DOHH2 (cell line): Measurements from ENCODE around the gene FRRS1L.
A peak's percentile ranks its signal among the peaks of the same experiment; 100 is the strongest.

ENCODE experiments used
- H3F3A ChIP-seq: fragments of 200-600 bp; sonication (generic), shearing (Covaris generic); 2 replicates; pipeline ENCODE4 v1.6.0; 2016; ENCODE audit warnings: antibody characterized with exemption, mild to moderate bottlenecking; ENCODE audit not compliant: control insufficient read depth, insufficient read depth
- H3K27ac ChIP-seq: fragments of 200-600 bp; sonication (generic); 2 replicates; pipeline ENCODE4 v1.5.1; 2014; ENCODE audit warnings: low read depth, mild to moderate bottlenecking, low read length, moderate library complexity
- H3K27me3 ChIP-seq: fragments of 200-600 bp; sonication (generic); 2 replicates; pipeline ENCODE4 v1.6.1; 2014; ENCODE audit warnings: mild to moderate bottlenecking, low read length, mixed read lengths; ENCODE audit not compliant: control insufficient read depth
- H3K36me3 ChIP-seq: fragments of 200-600 bp; sonication (generic); 2 replicates; pipeline ENCODE4 v1.6.1; 2014; ENCODE audit warnings: mild to moderate bottlenecking, low read length, moderate library complexity, mixed read lengths; ENCODE audit not compliant: control insufficient read depth
- H3K4me1 ChIP-seq: fragments of 200-600 bp; sonication (generic); 2 replicates; pipeline ENCODE4 v1.6.1; 2014; ENCODE audit warnings: mild to moderate bottlenecking, low read length, mixed read lengths; ENCODE audit not compliant: control insufficient read depth
- H3K4me2 ChIP-seq: fragments of 200-600 bp; sonication (generic); 2 replicates; pipeline ENCODE4 v1.6.0; 2014; ENCODE audit warnings: mild to moderate bottlenecking, low read length, moderate library complexity
- H3K4me3 ChIP-seq: fragments of 200-600 bp; sonication (generic); 2 replicates; pipeline ENCODE4 v1.5.1; 2014; ENCODE audit warnings: mild to moderate bottlenecking, low read length, mixed read lengths
- H3K79me2 ChIP-seq: fragments of 200-600 bp; sonication (generic); 2 replicates; pipeline ENCODE4 v1.6.1; 2014; ENCODE audit warnings: mild to moderate bottlenecking, low read length, mixed read lengths; ENCODE audit not compliant: control insufficient read depth
- H3K9me2 ChIP-seq: fragments of 200-600 bp; sonication (generic); replicated peaks from 2 replicates; pipeline ENCODE4 v1.6.1; 2014; ENCODE audit warnings: mild to moderate bottlenecking, low read length, mixed read lengths; ENCODE audit not compliant: control insufficient read depth
- H3K9me3 ChIP-seq: fragments of 200-600 bp; sonication (generic); 2 replicates; pipeline ENCODE4 v1.6.1; 2014; ENCODE audit warnings: antibody characterized with exemption, low read length, mixed read lengths; ENCODE audit not compliant: control insufficient read depth, insufficient read depth
- H4K20me1 ChIP-seq: fragments of 200-600 bp; sonication (generic); 2 replicates; pipeline ENCODE4 v1.6.0; 2014; ENCODE audit warnings: low read depth, mild to moderate bottlenecking, antibody characterized with exemption, low read length, moderate library complexity; ENCODE audit not compliant: control insufficient read depth, insufficient read depth
- EZH2phosphoT487 ChIP-seq: fragments of 200-600 bp; sonication (generic); IDR thresholded peaks from 2 replicates; pipeline ENCODE4 v1.6.1; 2017; ENCODE audit warnings: borderline replicate concordance, mild to moderate bottlenecking, antibody characterized with exemption, low read length, moderate library complexity, mixed read lengths
- TF ChIP-seq, protein P1 (sequence below): fragments of 200-600 bp; sonication (generic); IDR thresholded peaks from one replicate; pipeline ENCODE4 v1.5.1; 2014; ENCODE audit warnings: antibody characterized with exemption, mild to moderate bottlenecking, low read depth, low read length; ENCODE audit not compliant: poor library complexity, severe bottlenecking

Gene FRRS1L

DNA sequence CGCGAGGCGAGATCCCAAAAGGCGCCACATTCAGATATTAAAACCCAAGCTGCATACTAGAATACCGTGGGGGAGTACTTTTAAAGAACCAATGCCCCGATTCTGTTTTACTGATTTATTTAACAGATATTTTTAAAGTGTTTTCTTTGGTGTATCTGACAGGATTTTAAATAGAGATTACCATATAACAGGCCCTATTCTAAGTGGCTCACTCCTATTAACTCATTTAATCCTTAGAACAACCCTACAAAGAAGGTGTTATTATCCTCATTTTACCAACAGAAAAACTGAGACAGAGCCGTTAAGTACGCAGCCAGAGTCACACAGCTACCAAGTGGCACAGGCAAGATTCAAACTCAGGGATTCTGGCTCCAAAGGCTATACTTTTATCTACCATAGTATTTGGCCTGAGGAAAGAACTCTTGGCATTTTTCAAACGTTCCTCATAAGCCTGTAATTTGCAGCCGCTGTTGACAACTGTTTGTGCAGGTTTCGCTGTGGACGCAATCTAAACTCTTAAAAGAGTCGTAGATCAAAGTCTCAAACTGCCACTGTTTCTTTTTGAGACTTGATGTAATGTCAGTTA lies 46.8 kb downstream of the FRRS1L start:
- no peaks in the 10 kb centered on the region for H3K9me3 ChIP-seq
- H3K27me3 ChIP-seq = no peaks in the 10 kb centered on the region
- H3K27ac ChIP-seq = peak overlapping the region; percentile 44
- peak overlapping the region; percentile 85 for H3K4me3 ChIP-seq
- peak overlapping the region; percentile 88 for H3K4me2 ChIP-seq
- H4K20me1 ChIP-seq = peaks cover 27% of the 10 kb centered on the region
- 0 out of 2 replicates have a peak, but pooled peaks cover 3% of the 10 kb centered on the region for H3K9me2 ChIP-seq
- peaks cover 37% of the 10 kb centered on the region for H3K4me1 ChIP-seq
- no peak for TF ChIP-seq EZH2phosphoT487
- TF ChIP-seq, protein P1, sequence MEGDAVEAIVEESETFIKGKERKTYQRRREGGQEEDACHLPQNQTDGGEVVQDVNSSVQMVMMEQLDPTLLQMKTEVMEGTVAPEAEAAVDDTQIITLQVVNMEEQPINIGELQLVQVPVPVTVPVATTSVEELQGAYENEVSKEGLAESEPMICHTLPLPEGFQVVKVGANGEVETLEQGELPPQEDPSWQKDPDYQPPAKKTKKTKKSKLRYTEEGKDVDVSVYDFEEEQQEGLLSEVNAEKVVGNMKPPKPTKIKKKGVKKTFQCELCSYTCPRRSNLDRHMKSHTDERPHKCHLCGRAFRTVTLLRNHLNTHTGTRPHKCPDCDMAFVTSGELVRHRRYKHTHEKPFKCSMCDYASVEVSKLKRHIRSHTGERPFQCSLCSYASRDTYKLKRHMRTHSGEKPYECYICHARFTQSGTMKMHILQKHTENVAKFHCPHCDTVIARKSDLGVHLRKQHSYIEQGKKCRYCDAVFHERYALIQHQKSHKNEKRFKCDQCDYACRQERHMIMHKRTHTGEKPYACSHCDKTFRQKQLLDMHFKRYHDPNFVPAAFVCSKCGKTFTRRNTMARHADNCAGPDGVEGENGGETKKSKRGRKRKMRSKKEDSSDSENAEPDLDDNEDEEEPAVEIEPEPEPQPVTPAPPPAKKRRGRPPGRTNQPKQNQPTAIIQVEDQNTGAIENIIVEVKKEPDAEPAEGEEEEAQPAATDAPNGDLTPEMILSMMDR = no peak
- no peaks in the 10 kb centered on the region for H3F3A ChIP-seq
- H3K36me3 ChIP-seq = peaks cover 30% of the 10 kb centered on the region
- peaks cover 49% of the 10 kb centered on the region for H3K79me2 ChIP-seq

DNA sequence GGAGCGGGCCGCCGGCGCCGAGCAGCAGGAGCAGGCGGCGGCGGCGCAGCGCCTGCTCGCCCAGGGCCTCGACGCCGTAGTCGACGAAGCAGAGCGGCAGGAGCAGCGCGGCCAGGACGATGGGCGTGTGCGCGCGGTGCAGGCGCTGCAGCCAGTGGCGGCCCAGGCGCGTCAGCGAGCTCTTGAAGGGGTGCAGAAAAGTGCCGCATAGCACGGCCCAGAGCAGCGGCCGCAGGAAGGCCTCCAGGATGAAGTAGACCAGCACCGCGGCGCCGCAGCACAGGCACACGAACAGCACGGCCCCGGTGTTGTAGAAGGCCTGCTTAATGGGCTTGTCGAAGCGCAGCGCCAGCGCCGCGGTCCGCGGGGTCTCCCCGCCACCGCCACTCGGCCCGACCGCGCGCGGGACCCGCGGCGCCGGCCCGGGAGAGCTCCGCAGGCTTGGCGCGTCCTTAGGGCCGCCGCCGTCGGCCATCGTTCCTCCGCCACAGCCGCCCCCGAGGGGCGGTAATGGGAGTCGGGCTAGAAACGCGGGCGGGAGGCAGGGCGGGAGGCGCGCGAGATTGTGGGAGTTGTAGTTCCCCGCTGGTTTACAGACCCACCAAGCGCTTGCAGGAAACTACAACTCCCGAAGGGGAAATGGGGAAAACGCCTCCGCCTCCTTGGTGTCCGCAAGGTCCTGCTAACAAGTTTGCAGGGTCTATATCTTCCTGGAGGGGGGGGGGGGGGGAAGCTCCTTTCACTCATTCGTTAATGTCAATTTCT lies 47.4 kb downstream of the FRRS1L start, which contains the start of gene TMEM245:
Gene TMEM245, minus strand, starts transcription at position 509 of the 765 bp plus-strand sequence. Its CDS starts 34 bp downstream, at position 475.
- 0 out of 2 replicates have a peak, but pooled peaks cover 3% of the 10 kb centered on the region for H3K9me2 ChIP-seq
- TF ChIP-seq, protein P1 = no peak
- TF ChIP-seq EZH2phosphoT487 = no peak
- H3K79me2 ChIP-seq = peaks cover 55% of the 10 kb centered on the region
- H3K27me3 ChIP-seq = no peaks in the 10 kb centered on the region
- peak within 1 kb of the TSS; percentile 64 for H3K27ac ChIP-seq
- peaks cover 29% of the 10 kb centered on the region for H4K20me1 ChIP-seq
- H3K36me3 ChIP-seq = peaks cover 32% of the 10 kb centered on the region
- no peaks in the 10 kb centered on the region for H3K9me3 ChIP-seq
- peaks cover 41% of the 10 kb centered on the region for H3K4me1 ChIP-seq
- peak within 1 kb of the TSS; percentile 100 for H3K4me2 ChIP-seq
- H3K4me3 ChIP-seq = peak within 1 kb of the TSS; percentile 85
- no peaks in the 10 kb centered on the region for H3F3A ChIP-seq

DNA sequence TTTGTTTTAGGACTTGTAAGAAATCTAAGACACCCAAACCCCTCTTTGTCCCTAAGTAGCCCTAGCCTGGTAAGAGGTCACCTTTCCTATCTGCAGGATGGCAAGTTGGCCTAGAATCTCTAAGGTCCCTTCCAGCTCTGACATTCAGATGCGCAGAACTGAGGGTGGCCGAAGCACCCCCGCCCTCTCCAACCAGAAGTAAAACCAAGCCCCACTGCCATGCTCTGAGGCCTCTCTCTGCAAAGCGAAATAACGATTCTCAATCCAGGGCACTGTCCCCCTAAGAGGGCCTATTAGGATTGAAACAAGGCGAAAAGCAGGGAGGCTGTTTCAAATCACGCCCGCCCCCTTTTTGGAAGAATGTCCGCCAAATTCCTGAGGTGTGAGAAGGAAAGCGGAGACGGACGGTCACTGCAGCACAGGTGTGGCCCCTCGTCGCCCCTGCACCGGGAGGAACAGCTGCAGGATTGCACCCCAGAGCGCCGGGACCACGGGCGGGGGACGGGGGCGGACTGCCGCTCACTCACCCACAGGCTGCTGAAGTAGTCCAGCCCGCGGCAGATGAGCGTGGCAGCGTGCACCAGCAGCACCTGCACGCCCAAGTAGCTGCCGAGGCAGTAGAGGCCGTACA lies 48.1 kb downstream of the FRRS1L start:
- H3K4me3 ChIP-seq = peak overlapping the region; percentile 85
- 0 out of 2 replicates have a peak, but pooled peaks cover 3% of the 10 kb centered on the region for H3K9me2 ChIP-seq
- no peaks in the 10 kb centered on the region for H3F3A ChIP-seq
- H3K4me1 ChIP-seq = peaks cover 48% of the 10 kb centered on the region
- peaks cover 62% of the 10 kb centered on the region for H3K79me2 ChIP-seq
- H4K20me1 ChIP-seq = peaks cover 35% of the 10 kb centered on the region
- peaks cover 35% of the 10 kb centered on the region for H3K36me3 ChIP-seq
- peak overlapping the region; percentile 64 for H3K27ac ChIP-seq
- no peak for TF ChIP-seq EZH2phosphoT487
- TF ChIP-seq, protein P1 = no peak
- peak overlapping the region; percentile 100 for H3K4me2 ChIP-seq
- no peaks in the 10 kb centered on the region for H3K27me3 ChIP-seq
- H3K9me3 ChIP-seq = no peaks in the 10 kb centered on the region
